SK-N-SH treated with all-trans-retinoic acid at 6 μM for 48 hours (cell line): ENCODE data around the gene SQOR.

Experiments
- ATAC-seq: fragments of 200-7000 bp; cut with Tn5 transposase; 3 replicates; pipeline ENCODE4 v1.9.1; 2020; ENCODE audit warnings: mild to moderate bottlenecking, moderate library complexity
- ARNTL ChIP-seq: fragments of 450-650 bp; formaldehyde crosslinking; IDR thresholded peaks from 2 replicates; pipeline ENCODE4 v1.5.0; 2020; ENCODE audit warnings: low read depth, mild to moderate bottlenecking, moderate library complexity, borderline replicate concordance
- BACH2 ChIP-seq: fragments of 250-450 bp; sonication (Bioruptor Pico); IDR thresholded peaks from 2 replicates; pipeline ENCODE4 v1.9.0; 2021; ENCODE audit warnings: mild to moderate bottlenecking, borderline replicate concordance
- CREB5 ChIP-seq: fragments of 250-450 bp; sonication (Bioruptor Pico); IDR thresholded peaks from 2 replicates; pipeline ENCODE4 v1.5.1; 2020; ENCODE audit warnings: low read depth, mild to moderate bottlenecking, moderate library complexity
- CSDC2 ChIP-seq: fragments of 250-450 bp; sonication (Bioruptor Pico); IDR thresholded peaks from 2 replicates; pipeline ENCODE4 v1.5.0; 2020; ENCODE audit warnings: mild to moderate bottlenecking, moderate library complexity
- CSRNP3 ChIP-seq: fragments of 250-450 bp; sonication (Bioruptor Pico); IDR thresholded peaks from 2 replicates; pipeline ENCODE4 v1.5.1; 2021; ENCODE audit warnings: mild to moderate bottlenecking, moderate library complexity
- ESRRG ChIP-seq: fragments of 250-450 bp; sonication (Bioruptor Pico); IDR thresholded peaks from 2 replicates; pipeline ENCODE4 v1.6.1; 2021; ENCODE audit warnings: mild to moderate bottlenecking
- GLIS3 ChIP-seq: fragments of 250-450 bp; sonication (Bioruptor Pico); IDR thresholded peaks from 2 replicates; pipeline ENCODE4 v1.5.0; 2020; ENCODE audit warnings: mild to moderate bottlenecking, moderate library complexity
- ISL1 ChIP-seq: fragments of 250-450 bp; sonication (Bioruptor Pico); IDR thresholded peaks from 2 replicates; pipeline ENCODE4 v2.1.2; 2022; ENCODE audit warnings: mild to moderate bottlenecking, moderate library complexity
- OSR1 ChIP-seq: fragments of 250-450 bp; sonication (Bioruptor Pico); IDR thresholded peaks from 2 replicates; pipeline ENCODE4 v1.8.0; 2022; ENCODE audit warnings: moderate library complexity, mild to moderate bottlenecking, inconsistent platforms
- POU6F1 ChIP-seq: fragments of 250-450 bp; sonication (Bioruptor Pico); IDR thresholded peaks from 2 replicates; pipeline ENCODE4 v1.8.0; 2021; ENCODE audit warnings: low read depth, mild to moderate bottlenecking, moderate library complexity, borderline replicate concordance
- PPARA ChIP-seq: fragments of 250-450 bp; sonication (Bioruptor Pico); IDR thresholded peaks from 2 replicates; pipeline ENCODE4 v1.5.0; 2020; ENCODE audit warnings: mild to moderate bottlenecking, borderline replicate concordance
- SNAI2 ChIP-seq: fragments of 250-450 bp; sonication (Bioruptor Pico); IDR thresholded peaks from 2 replicates; pipeline ENCODE4 v1.5.0; 2020; ENCODE audit warnings: mild to moderate bottlenecking, moderate library complexity
- TCF4 ChIP-seq: fragments of 250-450 bp; sonication (Bioruptor Pico); IDR thresholded peaks from 2 replicates; pipeline ENCODE4 v1.8.0; 2021; ENCODE audit warnings: mild to moderate bottlenecking, moderate library complexity, borderline replicate concordance
- TOX ChIP-seq: fragments of 250-450 bp; sonication (Bioruptor Pico); IDR thresholded peaks from 2 replicates; pipeline ENCODE4 v1.8.0; 2021; ENCODE audit warnings: mild to moderate bottlenecking, moderate library complexity, borderline replicate concordance
- TSHZ2 ChIP-seq: fragments of 250-450 bp; sonication (Bioruptor Pico); IDR thresholded peaks from 2 replicates; pipeline ENCODE4 v1.5.0; 2020; ENCODE audit warnings: mild to moderate bottlenecking, moderate library complexity
- ZC3H10 ChIP-seq: fragments of 250-450 bp; sonication (Bioruptor Pico); IDR thresholded peaks from 2 replicates; pipeline ENCODE4 v1.5.1; 2021; ENCODE audit warnings: mild to moderate bottlenecking, moderate library complexity
- ZFP3 ChIP-seq: fragments of 250-450 bp; sonication (Bioruptor Pico); IDR thresholded peaks from 2 replicates; pipeline ENCODE4 v1.5.0; 2020; ENCODE audit warnings: mild to moderate bottlenecking, moderate library complexity
- ZNF565 ChIP-seq: fragments of 450-650 bp; formaldehyde crosslinking; conservative IDR thresholded peaks from 2 replicates; pipeline ENCODE4 v1.5.0; 2020; ENCODE audit warnings: low read depth, mild to moderate bottlenecking, moderate library complexity
- TF ChIP-seq, protein P1 (sequence below): fragments of 250-450 bp; sonication (Bioruptor Pico); IDR thresholded peaks from 2 replicates; pipeline ENCODE4 v1.8.0; 2020; ENCODE audit warnings: mild to moderate bottlenecking, moderate library complexity, borderline replicate concordance

SQOR gene

GRCh38 chr15:45667002-45667401, 32.2 kb downstream of the SQOR start:
- no peak for ATAC-seq
- TF ChIP-seq ARNTL (no peak), ISL1 (no peak), CREB5 (CRISPR knock-in tag) (no peak), POU6F1 (no peak), ZNF565 (CRISPR knock-in tag) (no peak), GLIS3 (no peak), SNAI2 (CRISPR knock-in tag) (no peak), CSDC2 (CRISPR knock-in tag) (no peak), TSHZ2 (CRISPR knock-in tag) (no peak), PPARA (CRISPR knock-in tag) (no peak), BACH2 (CRISPR knock-in tag) (no peak), TCF4 (no peak), ESRRG (no peak), ZFP3 (CRISPR knock-in tag) (no peak), TOX (CRISPR knock-in tag) (no peak), CSRNP3 (CRISPR knock-in tag) (no peak)

- no peak for ATAC-seq
- TF ChIP-seq GLIS3, result no peak
- no peak for TF ChIP-seq OSR1
- TF ChIP-seq BACH2 (CRISPR knock-in tag), result no peak
- TF ChIP-seq, protein P1, sequence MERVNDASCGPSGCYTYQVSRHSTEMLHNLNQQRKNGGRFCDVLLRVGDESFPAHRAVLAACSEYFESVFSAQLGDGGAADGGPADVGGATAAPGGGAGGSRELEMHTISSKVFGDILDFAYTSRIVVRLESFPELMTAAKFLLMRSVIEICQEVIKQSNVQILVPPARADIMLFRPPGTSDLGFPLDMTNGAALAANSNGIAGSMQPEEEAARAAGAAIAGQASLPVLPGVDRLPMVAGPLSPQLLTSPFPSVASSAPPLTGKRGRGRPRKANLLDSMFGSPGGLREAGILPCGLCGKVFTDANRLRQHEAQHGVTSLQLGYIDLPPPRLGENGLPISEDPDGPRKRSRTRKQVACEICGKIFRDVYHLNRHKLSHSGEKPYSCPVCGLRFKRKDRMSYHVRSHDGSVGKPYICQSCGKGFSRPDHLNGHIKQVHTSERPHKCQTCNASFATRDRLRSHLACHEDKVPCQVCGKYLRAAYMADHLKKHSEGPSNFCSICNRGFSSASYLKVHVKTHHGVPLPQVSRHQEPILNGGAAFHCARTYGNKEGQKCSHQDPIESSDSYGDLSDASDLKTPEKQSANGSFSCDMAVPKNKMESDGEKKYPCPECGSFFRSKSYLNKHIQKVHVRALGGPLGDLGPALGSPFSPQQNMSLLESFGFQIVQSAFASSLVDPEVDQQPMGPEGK (CRISPR knock-in tag), result no peak
- TF ChIP-seq CSRNP3 (CRISPR knock-in tag), result no peak
- no peak for TF ChIP-seq CREB5 (CRISPR knock-in tag)
- no peak for TF ChIP-seq ESRRG
- TF ChIP-seq ZC3H10 (CRISPR knock-in tag), result no peak
- TF ChIP-seq ZNF565 (CRISPR knock-in tag), result no peak
- TF ChIP-seq SNAI2 (CRISPR knock-in tag), result no peak
- no peak for TF ChIP-seq ISL1
- no peak for TF ChIP-seq TCF4
Measured at GRCh38 chr15:45668386-45668785, 33.6 kb downstream of the SQOR start.
